HG03521 (cell line): ENCODE data around the gene AFF1.
"Not testable (repeated sequence)": the region's sequence is repeated elsewhere in the genome, so short reads cannot be mapped to it uniquely, and the experiment has no call there.

Source experiments
- ATAC-seq: cut with Tn5 transposase; IDR thresholded peaks from one replicate; pipeline ENCODE4 v1.9.1; 2021; ENCODE audit warnings: mild to moderate bottlenecking, moderate library complexity; ENCODE audit not compliant: unreplicated experiment

Gene AFF1

DNA sequence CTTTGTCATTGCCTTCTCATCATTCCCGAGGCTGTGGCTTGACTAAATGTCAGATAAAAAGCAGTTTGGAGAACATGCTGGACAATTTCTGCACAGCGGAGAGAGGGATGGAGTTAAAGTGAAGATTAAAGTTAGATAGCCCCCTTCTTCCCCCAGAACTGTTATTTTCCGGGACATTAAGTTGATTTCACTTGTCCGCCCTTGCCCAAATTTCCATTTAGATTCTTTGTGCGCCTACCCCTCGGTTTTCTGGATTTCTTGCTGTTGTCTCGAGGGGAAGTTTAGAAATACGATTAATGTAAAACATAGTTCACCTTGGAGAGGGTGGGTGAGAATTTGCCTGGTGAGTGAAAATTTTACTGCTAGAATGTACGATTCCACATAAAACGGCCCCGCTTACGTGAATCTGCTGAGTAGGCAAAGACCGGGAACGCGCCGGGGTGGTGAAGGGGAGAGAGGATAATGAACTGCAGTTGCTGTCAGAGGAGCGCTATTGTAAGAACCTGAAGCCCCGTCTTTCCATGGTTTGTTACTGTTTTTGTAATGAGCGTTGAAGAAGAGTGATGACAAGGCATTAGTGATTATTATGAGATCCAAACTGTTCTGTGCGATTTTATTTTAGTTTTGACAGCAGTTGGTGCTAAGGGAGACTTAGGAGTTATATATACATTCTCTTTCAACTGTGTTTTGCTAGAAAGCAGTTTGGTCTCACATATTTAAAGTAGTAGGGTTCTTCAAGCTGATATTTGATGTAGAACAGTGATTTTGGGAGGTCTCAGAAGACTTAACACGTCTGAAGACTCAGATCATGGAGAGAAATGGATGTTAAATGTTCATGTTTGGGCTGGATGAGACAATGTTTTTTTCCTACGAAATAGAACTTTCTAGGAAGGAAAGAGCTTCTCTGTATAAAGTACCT lies 73.0 kb downstream of the AFF1 start:
- ATAC-seq, result no peak

DNA sequence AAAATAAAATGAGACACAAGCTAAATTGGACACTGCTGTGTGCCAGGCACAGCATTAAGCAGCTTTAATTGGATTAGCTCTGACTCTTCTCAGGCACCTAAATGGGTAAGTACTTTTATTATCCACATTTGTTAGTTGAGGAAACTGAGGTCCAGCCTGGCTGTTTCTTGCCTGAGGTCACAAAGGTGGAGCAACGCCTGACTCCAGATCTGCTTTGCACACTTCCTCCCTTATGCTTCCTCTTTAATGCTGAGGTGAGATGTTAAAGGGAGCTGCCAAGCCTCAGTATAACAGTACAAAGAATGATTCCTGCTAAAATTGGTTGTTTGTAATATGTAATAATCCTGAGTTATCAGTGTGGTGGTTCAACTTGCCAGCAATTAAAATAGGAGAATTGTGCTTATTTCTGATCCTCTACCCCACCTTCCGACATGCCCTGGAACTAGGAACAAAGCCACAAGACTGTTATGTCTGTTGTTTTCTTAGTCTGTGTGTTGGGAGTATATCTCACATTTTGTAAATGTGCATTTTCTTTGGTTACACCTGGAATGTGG lies 74.4 kb downstream of the AFF1 start:
- no peak for ATAC-seq

DNA sequence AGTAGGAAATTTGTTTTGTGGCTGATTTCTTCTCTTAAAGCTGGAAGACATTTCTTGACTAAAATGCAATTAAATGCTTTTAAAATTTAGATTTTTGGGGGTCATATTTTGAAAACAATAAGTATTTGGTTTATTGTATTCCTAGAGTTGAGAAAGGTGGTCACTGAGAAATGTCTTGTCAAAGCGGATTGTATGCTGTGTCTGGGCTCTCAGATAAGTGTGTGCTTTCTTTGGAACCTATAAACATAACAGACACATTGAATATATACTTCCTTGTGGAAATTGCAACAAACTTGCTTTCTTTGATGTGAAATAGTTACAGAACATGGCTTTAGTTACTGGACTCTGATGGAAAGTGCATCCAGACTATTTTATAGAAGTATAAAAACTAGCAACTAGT lies 75.4 kb downstream of the AFF1 start:
- no peak for ATAC-seq

DNA sequence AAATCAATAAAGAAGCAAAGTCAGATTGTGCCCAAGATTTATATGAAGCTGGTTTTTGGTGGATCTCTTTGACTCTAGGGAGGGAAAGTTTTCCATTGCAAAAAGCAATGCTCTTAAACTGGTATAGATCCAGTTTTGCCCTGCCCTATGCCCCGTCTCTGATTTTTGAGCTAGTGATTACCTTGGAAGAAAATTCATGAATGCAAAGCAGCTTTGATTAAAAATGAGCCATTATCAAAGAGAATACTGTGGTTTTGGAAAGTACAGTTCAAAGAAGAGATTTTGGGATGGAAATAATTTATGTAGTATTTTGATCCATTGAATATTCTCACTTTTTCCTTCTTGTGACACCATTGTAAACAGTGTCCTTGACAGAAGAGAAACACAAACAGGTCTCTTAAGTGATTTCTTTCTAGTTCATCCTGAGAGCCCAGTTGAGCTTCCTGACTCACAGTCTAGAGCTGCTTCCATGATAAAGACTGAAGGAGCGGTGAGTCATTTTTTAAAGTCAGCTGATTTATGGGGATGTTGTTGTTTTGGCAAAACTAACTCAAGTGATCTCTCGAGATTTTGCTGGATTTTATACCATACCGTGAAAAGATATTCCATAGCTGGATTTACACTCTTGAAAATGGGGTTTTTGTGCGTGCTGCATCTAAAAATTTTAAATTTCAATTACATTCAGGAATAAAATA lies 76.7 kb downstream of the AFF1 start:
- ATAC-seq, result no peak

DNA sequence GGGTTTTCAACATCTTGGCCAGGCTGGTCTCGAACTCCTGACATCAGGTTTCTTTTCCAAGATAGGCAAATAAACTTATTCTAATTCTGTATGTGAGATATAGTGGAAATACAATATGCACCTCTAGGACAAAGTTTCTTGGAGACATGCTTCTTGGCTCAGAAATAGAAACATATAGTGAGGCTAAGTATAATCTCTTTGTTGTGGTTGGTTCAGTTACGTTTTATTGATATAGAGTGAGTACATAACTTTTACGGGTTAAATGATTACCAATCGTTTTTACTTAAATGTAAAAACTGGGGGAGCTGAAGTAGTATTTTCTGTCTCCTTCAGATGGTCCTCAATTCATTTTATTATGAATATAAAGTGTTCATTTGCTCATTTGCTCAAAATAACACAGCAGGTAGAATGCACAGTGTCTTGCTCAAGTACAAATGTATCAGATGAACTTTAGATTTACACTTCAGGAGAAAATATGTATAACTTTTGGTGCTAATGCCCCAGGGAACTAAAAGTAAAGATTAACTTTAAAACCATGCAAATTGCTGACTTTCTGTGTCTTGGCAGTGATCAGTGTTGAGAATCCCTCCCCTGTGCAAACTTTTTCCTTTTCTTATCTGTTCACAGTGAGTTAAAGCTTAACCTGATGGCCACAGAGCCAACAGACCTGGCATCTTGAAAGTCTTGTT lies 77.6 kb downstream of the AFF1 start:
- peak; percentile 64 for ATAC-seq

DNA sequence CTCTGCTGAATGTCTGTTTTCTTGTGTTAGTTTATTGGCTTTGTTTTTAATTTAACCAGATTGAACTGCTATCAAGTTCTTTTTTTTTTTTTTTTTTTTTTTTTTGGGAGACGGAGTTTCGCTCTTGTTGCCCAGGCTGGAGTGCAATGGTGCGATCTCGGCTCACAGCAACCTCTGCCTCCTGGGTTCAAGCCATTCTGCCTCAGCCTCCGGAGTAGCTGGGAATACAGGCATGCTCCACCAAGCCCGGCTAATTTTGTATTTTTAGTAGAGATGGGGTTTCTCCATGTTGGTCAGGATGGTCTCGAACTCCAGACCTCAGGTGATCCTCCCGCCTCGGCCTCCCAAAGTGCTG lies 78.1 kb downstream of the AFF1 start:
- not testable (repeated sequence) for ATAC-seq

DNA sequence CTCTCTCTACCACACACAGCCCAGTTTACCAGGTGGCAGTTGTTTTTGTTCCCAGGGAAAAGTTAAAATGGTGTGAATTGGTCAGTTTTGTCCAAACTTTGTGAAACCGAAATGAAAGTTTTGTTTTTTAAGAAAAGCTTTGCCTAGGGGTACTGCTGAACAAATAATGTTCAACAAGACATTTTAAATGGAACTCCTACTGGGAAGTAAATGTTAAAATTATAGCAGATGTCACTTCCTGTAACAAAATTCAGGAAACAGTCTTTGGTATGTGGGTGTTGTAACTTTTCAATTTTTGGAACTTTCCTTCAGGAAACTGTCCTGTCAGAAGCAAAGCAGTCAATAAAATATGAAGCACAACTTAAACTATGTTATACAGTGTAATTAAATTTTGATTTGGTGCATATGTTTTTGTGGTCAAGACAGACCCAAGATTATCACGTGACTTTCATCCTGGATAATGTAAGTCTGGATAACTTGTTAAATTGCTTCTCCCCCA lies 79.5 kb downstream of the AFF1 start:
- no peak for ATAC-seq

DNA sequence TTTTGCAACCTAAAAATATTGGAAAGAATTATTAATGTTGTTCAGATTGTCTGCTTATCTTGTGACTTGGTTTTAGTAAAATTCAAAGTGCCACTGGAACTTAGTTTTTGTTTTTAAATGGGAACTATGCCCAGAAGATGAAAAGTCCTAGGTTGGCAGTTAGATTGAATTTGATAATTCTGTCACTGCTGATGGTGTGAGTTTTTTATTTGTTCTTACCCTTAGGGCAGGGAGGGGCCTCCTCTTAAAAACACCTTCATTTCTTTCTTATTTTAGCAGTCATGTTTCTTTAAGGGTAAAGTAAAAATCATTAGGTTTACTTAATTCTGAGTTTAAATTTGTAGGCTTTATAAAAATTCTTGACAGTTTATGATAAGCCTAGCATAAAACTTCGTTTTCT lies 80.6 kb downstream of the AFF1 start:
- no peak for ATAC-seq

DNA sequence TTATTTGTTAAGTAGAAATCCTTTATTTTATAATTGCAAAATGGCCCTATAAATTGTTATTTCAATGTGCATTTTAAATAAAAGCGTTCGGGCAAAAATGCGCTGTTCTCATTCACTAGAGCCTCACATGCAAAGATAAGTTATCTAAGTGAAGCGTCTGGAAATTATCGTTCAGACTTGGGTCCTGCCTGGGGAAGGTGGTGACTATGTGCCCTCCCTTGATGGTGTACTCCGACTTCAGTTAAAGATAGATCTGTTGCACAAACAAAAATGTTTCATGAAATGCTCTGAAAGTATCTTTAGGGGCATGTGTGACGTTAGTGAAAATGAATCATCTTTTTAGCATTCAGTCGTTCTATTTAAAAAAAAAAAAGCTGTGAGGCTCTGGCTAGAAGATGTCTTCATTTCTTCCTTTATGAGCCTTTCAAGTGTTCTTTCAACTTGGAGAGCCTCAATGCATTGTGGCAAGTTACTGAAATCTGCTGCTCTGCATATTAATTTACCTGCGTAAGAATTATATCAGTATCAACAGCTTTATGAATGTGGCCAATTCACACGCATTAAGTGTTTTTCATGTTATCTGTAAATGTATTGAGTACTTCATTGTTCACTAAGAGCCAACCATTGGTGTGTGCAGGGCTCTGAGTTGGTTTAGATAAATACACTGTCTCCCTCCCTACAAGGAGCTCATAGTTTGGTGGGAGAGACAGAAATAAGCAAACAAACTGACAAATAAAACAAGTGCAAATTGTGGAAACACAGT lies 83.0 kb downstream of the AFF1 start:
- no peak for ATAC-seq

DNA sequence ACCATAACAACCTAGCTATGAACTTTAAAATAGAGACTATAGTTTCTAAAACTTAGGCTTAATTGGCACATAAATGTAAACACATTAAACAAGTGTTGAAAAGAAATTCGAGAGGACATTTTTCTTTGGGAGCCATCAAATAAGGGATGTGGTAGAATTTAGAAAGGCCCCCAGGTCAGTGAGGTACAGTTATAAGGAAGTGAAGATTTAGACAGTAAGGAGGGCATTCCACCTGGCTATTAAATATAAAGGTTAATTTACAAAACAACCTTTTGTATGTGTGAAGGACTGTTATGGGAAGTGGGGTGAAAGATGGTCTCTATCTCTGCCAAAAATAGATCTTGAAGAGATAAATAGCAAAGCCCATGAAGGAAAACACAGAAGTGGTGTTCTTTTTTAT lies 83.9 kb downstream of the AFF1 start:
- no peak for ATAC-seq

DNA sequence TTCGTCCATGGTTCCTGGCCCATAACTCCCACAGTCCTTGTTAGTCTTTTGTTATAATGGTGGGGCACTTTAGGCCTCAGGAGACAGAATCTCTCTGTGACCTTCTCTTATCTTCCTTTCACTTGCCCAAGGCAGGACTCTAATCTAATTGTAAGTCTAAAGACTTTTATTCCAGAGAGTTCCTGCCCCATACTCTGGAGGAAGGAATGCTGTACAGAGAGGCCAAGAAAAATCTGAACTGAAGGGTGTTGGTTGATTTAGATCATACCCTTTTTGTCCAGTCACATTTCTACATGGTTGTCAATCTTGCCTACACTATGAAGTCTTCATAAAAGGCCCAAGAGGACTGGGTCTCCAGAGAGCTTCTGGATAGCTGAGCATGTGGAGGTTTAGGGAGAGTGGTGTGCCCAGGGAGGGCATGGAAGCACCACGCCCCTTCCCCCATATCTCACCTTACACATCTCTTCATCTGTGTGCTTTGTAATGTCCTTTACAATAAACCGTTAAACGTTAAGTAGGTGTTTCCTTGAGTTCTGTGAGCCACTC lies 84.5 kb downstream of the AFF1 start:
- ATAC-seq, result no peak

DNA sequence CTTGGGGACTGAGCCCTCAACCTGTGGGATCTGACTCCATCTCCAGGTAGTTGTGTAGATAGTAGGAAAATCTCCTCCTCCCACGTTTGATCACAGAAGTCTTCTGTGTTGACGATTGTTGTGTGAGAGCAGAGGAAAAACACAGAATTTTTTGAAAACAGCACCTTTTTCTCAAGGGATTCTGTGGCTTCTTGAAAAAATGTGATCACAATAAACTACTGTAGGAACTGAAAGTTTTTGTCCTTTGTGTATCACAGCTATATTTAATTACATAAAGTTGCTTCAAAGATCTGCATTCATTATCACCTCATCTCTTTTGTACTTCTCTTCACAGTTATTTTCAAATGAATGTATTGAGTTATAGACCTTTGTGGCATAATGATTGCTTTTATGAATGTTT lies 85.1 kb downstream of the AFF1 start:
- no peak for ATAC-seq

DNA sequence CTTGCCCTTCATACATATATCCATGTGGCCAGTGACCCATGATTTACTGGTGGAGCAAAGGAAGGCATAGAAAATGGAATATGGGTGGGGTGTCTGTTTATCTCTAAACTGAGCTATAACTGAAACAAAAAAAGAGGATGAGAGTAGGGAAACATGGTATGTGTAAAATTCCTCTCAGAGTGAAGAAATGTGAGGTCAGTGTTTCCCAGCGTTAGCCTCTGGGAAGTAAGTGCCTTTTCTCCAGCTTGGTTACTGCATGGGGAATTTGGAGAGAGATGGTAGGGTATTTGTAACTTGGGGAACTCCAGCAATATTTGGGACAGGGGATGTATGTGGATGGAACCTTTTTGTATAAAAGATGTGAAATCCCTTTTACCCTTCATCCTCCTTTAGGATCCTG lies 89.4 kb downstream of the AFF1 start:
- ATAC-seq, result no peak

DNA sequence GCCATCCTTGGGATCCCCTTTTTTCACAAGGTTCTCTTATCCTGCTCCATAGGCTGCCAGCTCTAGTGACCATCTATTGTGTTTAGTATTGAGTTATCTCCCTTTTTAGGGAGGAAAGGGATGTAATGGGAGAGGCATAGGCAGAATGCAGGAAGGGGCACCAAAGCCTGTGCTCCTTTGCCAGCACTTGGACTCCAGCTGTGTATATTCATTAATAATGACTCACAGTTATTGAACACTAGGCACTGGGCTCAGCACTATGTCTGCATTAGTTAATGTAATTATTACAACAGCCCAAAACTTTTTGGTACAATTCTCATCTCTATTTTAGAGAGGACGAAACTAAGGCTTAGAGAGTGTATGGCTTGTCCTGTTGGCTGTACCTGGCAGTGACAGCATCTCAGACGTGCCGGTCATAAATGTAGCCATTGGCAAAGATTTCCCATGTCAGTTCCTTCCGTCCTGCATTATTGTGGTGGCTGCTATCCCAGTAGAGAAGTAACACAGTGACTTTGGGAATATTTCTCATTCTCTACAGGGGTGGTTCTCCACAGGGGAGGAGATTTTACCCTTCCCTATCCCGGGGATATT lies 90.3 kb downstream of the AFF1 start:
- no peak for ATAC-seq

DNA sequence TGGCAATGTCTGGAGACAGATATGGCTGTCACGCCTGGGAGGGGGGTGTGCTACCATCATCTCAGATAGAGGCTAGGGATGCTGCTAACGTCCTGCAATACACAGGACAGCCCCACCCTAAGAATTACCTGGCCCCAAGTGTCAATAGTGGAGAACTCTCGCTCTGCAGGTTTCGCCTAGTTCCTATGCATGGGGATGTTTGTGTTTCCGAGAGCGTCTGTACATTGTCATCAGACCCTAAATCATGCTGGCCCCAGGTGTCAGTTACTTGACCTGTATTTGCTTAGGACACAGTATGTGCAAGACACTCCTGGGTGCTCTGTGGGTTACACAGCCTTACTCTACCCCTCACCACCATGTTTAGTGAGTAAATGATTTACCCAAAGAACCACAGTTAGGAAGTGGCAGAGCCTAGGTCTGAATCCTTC lies 90.8 kb downstream of the AFF1 start:
- ATAC-seq, result peak; percentile 50

DNA sequence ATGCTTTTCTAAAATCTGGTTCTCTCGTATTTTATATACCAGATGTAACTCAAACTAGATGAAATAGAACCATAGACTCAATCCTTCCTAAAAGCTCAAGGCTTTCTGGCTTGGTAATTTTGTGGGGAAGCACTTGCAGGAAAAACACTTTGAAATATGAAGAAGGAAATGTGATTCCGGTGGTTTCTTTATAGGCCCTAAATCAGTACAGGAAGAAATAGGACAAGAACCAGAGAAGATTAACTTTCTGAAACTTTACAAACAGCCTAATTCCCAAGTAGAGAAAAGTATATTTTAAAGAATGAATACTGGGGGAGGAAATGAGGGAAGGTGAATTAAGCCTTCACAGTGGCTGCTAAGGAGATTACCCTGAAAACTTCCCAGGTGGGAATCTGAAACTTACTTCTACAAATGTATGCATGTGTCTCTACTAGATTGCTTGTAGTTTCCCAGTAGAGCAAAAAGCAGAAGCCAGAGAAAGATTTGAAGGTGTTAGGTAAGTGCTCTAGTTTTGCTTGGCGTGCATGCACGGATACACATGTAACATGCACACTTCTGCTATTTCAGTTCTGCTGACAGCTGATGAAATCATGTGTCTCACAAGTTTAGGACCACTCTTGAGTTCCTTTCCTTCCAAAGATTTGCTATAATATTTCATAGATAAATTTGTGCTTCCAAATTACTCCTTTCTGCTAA lies 92.1 kb downstream of the AFF1 start:
- ATAC-seq, result peak; percentile 89

DNA sequence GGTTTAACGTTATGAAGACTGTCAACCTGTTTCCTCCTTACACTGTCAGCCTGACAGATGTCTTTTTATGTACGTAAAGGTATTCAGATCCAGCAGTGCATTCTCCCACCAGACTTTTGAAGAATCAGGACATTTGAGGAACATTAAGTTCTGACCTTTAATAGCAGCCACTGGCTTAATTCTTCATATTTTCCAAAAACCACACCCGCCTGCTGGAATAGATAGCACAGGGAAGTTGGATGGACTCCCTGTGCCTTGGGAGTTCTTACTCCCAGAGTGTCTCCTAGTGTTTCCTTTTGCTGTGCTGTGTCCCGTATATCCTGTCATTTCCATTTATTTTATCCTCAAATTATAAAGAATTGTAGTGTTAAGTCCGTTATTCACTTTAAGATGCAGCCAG lies 94.5 kb downstream of the AFF1 start:
- no peak for ATAC-seq

DNA sequence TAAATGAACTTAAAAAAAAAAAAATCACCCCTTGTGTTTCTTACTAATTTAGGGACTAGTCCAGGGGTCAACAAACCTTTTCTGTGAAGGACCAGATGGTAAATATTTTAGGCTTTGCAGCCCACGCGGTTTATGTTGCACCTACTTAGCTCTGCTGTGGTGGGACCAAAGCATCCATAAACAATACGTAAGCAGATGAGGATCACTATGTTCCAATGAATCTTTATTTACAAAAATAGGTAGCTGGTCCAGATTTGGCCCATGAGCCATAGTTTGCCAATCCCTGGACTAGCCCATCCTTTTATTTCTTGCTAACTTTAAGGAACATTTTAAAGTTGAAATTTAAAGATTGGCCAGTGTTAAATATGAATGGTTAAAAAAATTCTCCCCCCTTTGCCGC lies 95.3 kb downstream of the AFF1 start:
- no peak for ATAC-seq

DNA sequence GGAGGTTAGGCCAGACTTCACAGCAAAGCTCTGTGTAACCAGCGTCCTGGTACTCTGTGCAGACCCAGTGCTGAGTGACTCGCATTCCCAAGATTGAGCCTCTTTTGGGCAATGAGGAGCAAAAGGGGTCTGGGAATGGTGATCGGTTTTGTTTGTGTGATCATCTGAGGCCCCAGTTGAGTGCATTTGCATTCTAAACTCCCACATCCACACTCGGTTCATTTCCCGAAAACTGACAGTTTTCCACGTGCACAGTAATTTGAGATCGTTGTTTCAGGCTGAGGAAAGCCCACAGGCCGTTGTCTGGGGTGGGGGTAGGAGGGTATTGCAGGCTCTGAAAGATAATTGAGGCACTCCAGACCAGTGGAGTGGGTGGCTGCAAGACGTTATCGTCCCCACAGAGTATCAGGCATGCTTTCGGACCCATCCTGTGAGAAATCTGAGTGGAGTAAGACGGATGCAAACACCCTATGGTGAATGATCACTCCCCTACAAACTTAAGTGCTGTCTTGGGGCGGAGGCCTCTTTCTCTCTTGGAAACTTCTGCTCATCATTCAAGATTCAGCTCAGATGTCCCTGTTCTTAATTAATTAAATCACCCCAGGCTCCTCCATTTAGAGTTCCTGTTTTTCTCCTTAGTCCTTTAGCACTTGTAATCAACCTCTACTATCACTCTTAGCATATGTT lies 96.1 kb downstream of the AFF1 start:
- ATAC-seq, result no peak
